ENCODE results near the gene PDE6C.

Gene PDE6C

DNA sequence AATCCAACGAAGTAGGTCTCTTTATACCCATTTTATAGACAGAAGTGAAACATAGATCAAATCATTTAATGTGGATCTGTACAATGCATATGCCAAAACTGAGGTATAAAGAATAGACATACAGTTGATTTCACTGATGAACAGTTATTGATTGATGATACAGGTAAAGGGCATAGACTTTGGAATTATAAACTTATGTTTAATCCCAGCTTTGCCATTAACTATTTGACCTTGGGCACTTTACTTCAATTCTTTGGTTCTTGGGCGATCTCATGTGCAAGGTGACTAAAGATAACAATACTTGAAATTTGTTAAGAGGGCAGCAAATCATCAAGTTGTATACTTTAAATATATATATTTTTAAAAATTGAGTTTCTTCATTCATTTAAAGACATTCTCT, 61.5 kb downstream of the PDE6C start:
- H3K27me3 ChIP-seq (ENCODE audit: insufficient read depth, poor library complexity, severe bottlenecking), result no peaks in the 10 kb centered on the region
- no peak for TF ChIP-seq CTCF (IDR thresholded peaks at IDR 0.05; ENCODE audit: poor library complexity, severe bottlenecking)
- H3K9me3 ChIP-seq (ENCODE audit: severe bottlenecking), result no peaks in the 10 kb centered on the region
- H3K27ac ChIP-seq (ENCODE audit: poor library complexity, severe bottlenecking), result no peak overlapping the region
- peaks cover 84% of the 10 kb centered on the region for H3K36me3 ChIP-seq (ENCODE audit: low read depth)
- H3K4me1 ChIP-seq (ENCODE audit: insufficient read depth, poor library complexity, severe bottlenecking), result no peaks in the 10 kb centered on the region
- H3K4me3 ChIP-seq (ENCODE audit: severe bottlenecking), result no peak overlapping the region
- no peak for ATAC-seq (ENCODE audit: low read depth)
- DNase-seq (ENCODE audit: low spot score), result no peak

DNA sequence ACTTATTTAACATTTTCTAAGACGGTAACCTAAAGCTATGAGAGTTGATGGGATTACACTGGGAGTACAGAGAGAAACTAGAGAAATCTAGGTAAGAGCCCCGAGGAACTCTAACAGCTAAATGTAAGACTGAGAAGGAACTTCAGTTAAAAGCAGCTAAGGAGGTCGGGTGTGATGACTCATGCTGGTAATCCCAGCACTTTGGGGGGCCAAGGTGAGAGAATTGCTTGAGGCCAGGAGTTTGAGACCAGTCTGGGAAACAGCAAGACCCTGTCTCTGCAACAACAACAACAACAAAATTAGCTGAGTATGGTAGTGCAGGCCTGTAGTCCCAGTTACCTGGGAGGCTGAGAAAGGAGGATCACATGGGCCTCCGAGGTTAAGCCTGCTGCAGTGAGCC, 66.0 kb downstream of the PDE6C start:
- Histone ChIP-seq H3K4me1 (ENCODE audit: insufficient read depth, poor library complexity, severe bottlenecking) (no peaks in the 10 kb centered on the region), H3K9me3 (ENCODE audit: severe bottlenecking) (no peaks in the 10 kb centered on the region), H3K27me3 (ENCODE audit: insufficient read depth, poor library complexity, severe bottlenecking) (no peaks in the 10 kb centered on the region), H3K4me3 (ENCODE audit: severe bottlenecking) (no peak overlapping the region), H3K27ac (ENCODE audit: poor library complexity, severe bottlenecking) (no peak overlapping the region), H3K36me3 (ENCODE audit: low read depth) (peaks cover 88% of the 10 kb centered on the region)
- no peak for ATAC-seq (ENCODE audit: low read depth)
- DNase-seq (ENCODE audit: low spot score), result no peak
- TF ChIP-seq CTCF (IDR thresholded peaks at IDR 0.05; ENCODE audit: poor library complexity, severe bottlenecking), result no peak

DNA sequence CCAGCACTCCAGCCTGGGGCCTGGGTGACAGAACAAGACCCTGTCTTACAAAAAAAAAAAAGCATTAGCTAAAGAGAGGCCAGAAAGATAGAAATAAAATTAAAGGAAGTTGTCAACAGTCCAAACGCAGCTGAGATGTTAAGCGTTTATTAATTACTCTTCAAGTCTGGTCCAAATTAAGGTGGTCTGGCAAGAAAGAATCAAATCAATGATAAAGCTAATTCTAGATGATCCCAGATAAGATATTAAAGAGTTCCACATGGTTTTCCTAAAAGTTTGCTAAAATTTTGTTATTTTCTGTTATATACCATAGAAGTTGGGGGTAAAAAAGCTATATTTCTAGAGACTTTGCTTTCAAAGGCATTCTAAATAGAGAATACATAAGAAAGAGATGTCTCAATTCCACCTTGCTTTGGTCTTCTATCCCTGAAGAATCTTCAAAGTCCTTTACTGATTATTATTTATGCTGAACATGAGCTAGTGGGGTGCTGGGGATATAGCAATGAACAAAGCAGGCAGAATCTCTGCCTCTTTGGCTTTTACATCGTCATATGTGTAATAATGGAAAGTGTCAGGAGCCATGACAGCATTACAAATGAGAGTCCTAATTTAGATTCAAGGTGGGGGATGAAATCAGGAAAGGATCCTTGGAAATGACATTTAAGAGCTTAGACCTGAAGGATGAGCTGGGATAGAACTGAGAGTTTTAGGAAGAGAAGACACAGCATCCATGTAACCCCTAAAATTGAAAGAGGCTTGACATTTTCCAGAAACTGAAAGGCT, 66.7 kb downstream of the PDE6C start:
- DNase-seq (ENCODE audit: low spot score), result no peak
- no peak for ATAC-seq (ENCODE audit: low read depth)
- no peak overlapping the region for H3K4me3 ChIP-seq (ENCODE audit: severe bottlenecking)
- no peak for TF ChIP-seq CTCF (IDR thresholded peaks at IDR 0.05; ENCODE audit: poor library complexity, severe bottlenecking)
- H3K36me3 ChIP-seq (ENCODE audit: low read depth), result peaks cover 86% of the 10 kb centered on the region
- H3K4me1 ChIP-seq (ENCODE audit: insufficient read depth, poor library complexity, severe bottlenecking), result no peaks in the 10 kb centered on the region
- H3K9me3 ChIP-seq (ENCODE audit: severe bottlenecking), result no peaks in the 10 kb centered on the region
- H3K27ac ChIP-seq (ENCODE audit: poor library complexity, severe bottlenecking), result no peak overlapping the region
- no peaks in the 10 kb centered on the region for H3K27me3 ChIP-seq (ENCODE audit: insufficient read depth, poor library complexity, severe bottlenecking)

DNA sequence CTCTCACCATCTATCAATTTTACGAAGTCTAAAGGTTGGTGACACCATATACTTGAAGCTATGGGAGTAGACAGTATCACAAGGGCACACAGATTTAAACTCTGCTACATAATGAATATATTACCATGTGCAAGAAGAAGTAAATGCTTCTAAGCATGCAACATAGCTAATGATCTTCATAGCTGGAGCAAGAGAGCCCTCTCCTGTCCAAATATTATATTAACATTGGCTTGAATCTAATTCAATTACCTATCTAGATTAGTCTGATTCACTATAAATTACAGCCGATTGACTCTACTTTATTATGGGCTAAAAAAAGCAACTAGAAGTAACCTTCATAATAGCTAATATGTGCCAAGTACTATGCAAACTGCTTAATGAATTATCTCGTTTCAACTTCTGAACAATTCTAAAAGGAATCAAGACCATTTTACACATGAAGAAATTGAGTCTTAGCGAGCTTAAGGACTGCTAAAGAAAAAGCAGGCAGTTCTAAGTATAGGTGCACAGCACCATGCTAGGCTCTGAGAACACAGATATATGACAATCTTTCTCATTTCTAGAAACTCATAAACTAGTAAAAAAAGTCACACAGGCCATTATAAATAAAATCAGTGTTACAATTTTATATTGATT, 68.2 kb downstream of the PDE6C start:
- TF ChIP-seq CTCF (IDR thresholded peaks at IDR 0.05; ENCODE audit: poor library complexity, severe bottlenecking), result peak; percentile 70
- Histone ChIP-seq H3K27me3 (ENCODE audit: insufficient read depth, poor library complexity, severe bottlenecking) (no peaks in the 10 kb centered on the region), H3K4me1 (ENCODE audit: insufficient read depth, poor library complexity, severe bottlenecking) (no peaks in the 10 kb centered on the region), H3K9me3 (ENCODE audit: severe bottlenecking) (no peaks in the 10 kb centered on the region), H3K27ac (ENCODE audit: poor library complexity, severe bottlenecking) (no peak overlapping the region), H3K36me3 (ENCODE audit: low read depth) (peaks cover 82% of the 10 kb centered on the region), H3K4me3 (ENCODE audit: severe bottlenecking) (no peak overlapping the region)
- DNase-seq (ENCODE audit: low spot score) (no peak), ATAC-seq (ENCODE audit: low read depth) (peak; percentile 55; the same call in 2 of the 3 replicates)

GRCh38 chr10:93687737-93688136, 75.4 kb downstream of the PDE6C start:
- Histone ChIP-seq H3K36me3 (ENCODE audit: low read depth) (peaks cover 65% of the 10 kb centered on the region), H3K4me1 (ENCODE audit: insufficient read depth, poor library complexity, severe bottlenecking) (no peaks in the 10 kb centered on the region), H3K4me3 (ENCODE audit: severe bottlenecking) (no peak overlapping the region), H3K27ac (ENCODE audit: poor library complexity, severe bottlenecking) (no peak overlapping the region), H3K9me3 (ENCODE audit: severe bottlenecking) (no peaks in the 10 kb centered on the region), H3K27me3 (ENCODE audit: insufficient read depth, poor library complexity, severe bottlenecking) (no peaks in the 10 kb centered on the region)
- TF ChIP-seq CTCF (IDR thresholded peaks at IDR 0.05; ENCODE audit: poor library complexity, severe bottlenecking), result no peak
- ATAC-seq (ENCODE audit: low read depth), result no peak
- DNase-seq (ENCODE audit: low spot score), result no peak
